ENCODE data around the gene SDC3.

- TF ChIP-seq, protein P1, sequence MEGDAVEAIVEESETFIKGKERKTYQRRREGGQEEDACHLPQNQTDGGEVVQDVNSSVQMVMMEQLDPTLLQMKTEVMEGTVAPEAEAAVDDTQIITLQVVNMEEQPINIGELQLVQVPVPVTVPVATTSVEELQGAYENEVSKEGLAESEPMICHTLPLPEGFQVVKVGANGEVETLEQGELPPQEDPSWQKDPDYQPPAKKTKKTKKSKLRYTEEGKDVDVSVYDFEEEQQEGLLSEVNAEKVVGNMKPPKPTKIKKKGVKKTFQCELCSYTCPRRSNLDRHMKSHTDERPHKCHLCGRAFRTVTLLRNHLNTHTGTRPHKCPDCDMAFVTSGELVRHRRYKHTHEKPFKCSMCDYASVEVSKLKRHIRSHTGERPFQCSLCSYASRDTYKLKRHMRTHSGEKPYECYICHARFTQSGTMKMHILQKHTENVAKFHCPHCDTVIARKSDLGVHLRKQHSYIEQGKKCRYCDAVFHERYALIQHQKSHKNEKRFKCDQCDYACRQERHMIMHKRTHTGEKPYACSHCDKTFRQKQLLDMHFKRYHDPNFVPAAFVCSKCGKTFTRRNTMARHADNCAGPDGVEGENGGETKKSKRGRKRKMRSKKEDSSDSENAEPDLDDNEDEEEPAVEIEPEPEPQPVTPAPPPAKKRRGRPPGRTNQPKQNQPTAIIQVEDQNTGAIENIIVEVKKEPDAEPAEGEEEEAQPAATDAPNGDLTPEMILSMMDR (conservative IDR thresholded peaks at IDR 0.05) = no peak
- TF ChIP-seq EZH2 (IDR thresholded peaks at IDR 0.05; ENCODE audit: low read depth) = no peak
These were observed 85.5 kb downstream of the SDC3 start for GRCh38 chr1:30822966-30823581.

All from PC-9 (cell line).